PFSK-1 (cell line): ENCODE results near the gene CD8B.

Experiments used
- POLR2AphosphoS5 ChIP-seq: IDR thresholded peaks from 2 replicates; pipeline ENCODE4 v1.6.1; 2012; ENCODE audit warnings: low read depth, mild to moderate bottlenecking, control low read depth, low read length, moderate library complexity
- REST ChIP-seq, 2 experiments: IDR thresholded peaks; 2 replicates each; pipeline versions ENCODE4 v1.6.1 to v1.8.0; 2011 to 2012; ENCODE audit warnings: low read depth in 2 of 2, low read length in 2 of 2, control low read depth in 1 of 2, inconsistent platforms in 1 of 2, mild to moderate bottlenecking in 1 of 2, moderate library complexity in 1 of 2; ENCODE audit not compliant: insufficient read depth in 1 of 2
- SIN3A ChIP-seq: IDR thresholded peaks from 2 replicates; pipeline ENCODE4 v1.6.1; 2012; ENCODE audit warnings: mild to moderate bottlenecking, low read length, moderate library complexity, borderline replicate concordance; ENCODE audit not compliant: insufficient read depth
- TAF1 ChIP-seq: IDR thresholded peaks from 2 replicates; pipeline ENCODE4 v1.6.1; 2012; ENCODE audit warnings: low read length, control low read depth, borderline replicate concordance; ENCODE audit not compliant: insufficient read depth

GRCh38 chr2:86782748-86783147 is 78.9 kb downstream of the CD8B start:
- no peak for TF ChIP-seq SIN3A
- no peak for TF ChIP-seq POLR2AphosphoS5
- TF ChIP-seq REST (IDR thresholded peaks at IDR 0.05; ENCODE audit: insufficient read depth in 1 of 2, low read depth in 2 of 2, low read length in 2 of 2) = no peak
- TF ChIP-seq TAF1 = no peak
